Liver (tissue), 9 donors: ENCODE data around the gene TMEM178B. TPM values are rescaled to one million over a fixed set of nuclear protein-coding genes. Genes with fewer than 3 reads are reported as not detected.

ENCODE experiments used
- DNase-seq: peaks from one replicate; pipeline ENCODE4 v3.0.0-alpha.2; 2017; ENCODE audit warnings: low spot score
- H3K27ac ChIP-seq, 2 donors: one replicate each; pipeline ENCODE4 v1.7.0; 2013; ENCODE audit warnings: inconsistent platforms in 2 of 2, low read length in 2 of 2, control low read depth in 1 of 2, low read depth in 1 of 2, mild to moderate bottlenecking in 1 of 2
- H3K27me3 ChIP-seq, 4 donors: one replicate each; pipeline versions ENCODE4 v1.6.1 to v1.7.0; 2013; ENCODE audit warnings: low read length in 3 of 4, inconsistent platforms in 1 of 4, mild to moderate bottlenecking in 1 of 4, moderate library complexity in 1 of 4; ENCODE audit not compliant: control insufficient read depth in 4 of 4, insufficient read depth in 4 of 4
- H3K36me3 ChIP-seq, 4 donors: one replicate each; pipeline versions ENCODE4 v1.6.1 to v1.7.0; 2013; ENCODE audit warnings: low read length in 3 of 4, mild to moderate bottlenecking in 3 of 4, low read depth in 1 of 4, moderate library complexity in 1 of 4; ENCODE audit not compliant: control insufficient read depth in 4 of 4, insufficient read depth in 3 of 4
- H3K4me1 ChIP-seq, 4 donors: one replicate each; pipeline versions ENCODE4 v1.6.1 to v1.7.0; 2013; ENCODE audit warnings: low read length in 3 of 4, mild to moderate bottlenecking in 3 of 4, moderate library complexity in 1 of 4; ENCODE audit not compliant: control insufficient read depth in 4 of 4, insufficient read depth in 4 of 4
- H3K4me3 ChIP-seq, 3 donors: one replicate each; pipeline versions ENCODE4 v1.6.1 to v1.7.0; 2013; ENCODE audit warnings: low read length in 3 of 3, control low read depth in 1 of 3, low read depth in 1 of 3, mild to moderate bottlenecking in 1 of 3
- H3K9ac ChIP-seq, 2 donors: one replicate each; pipeline ENCODE4 v1.7.0; 2013; ENCODE audit warnings: low read length in 2 of 2, mild to moderate bottlenecking in 2 of 2, moderate library complexity in 2 of 2, control low read depth in 1 of 2, low read depth in 1 of 2
- H3K9me3 ChIP-seq, 4 donors: one replicate each; pipeline versions ENCODE4 v1.6.1 to v1.7.0; 2013; ENCODE audit warnings: low read length in 3 of 4; ENCODE audit not compliant: control insufficient read depth in 4 of 4
- ATF3 ChIP-seq: IDR thresholded peaks from 2 replicates; pipeline ENCODE4 v1.6.1; 2016; ENCODE audit warnings: antibody characterized with exemption
- CTCF ChIP-seq: fragments of 150-350 bp; IDR thresholded peaks from 2 replicates; pipeline ENCODE4 v1.5.1; 2017; ENCODE audit warnings: improper control_type of control experiment, low read depth, low read length; ENCODE audit not compliant: missing input control
- EGR1 ChIP-seq, 2 donors: IDR thresholded peaks; 2 replicates each; pipeline ENCODE4 v1.6.1; 2016 to 2018; ENCODE audit warnings: antibody characterized with exemption in 2 of 2, low read depth in 2 of 2
- FOXA1 ChIP-seq: IDR thresholded peaks from 2 replicates; pipeline ENCODE4 v1.6.1; 2016; ENCODE audit warnings: antibody characterized with exemption
- FOXA2 ChIP-seq: IDR thresholded peaks from 2 replicates; pipeline ENCODE4 v1.6.1; 2016; ENCODE audit warnings: antibody characterized with exemption
- GABPA ChIP-seq, 2 donors: IDR thresholded peaks in 1 of 2; conservative IDR thresholded peaks in 1 of 2; 2 replicates each; pipeline ENCODE4 v1.6.1; 2016; ENCODE audit warnings: antibody characterized with exemption in 2 of 2, mild to moderate bottlenecking in 1 of 2, moderate library complexity in 1 of 2
- HNF4A ChIP-seq, 2 donors: conservative IDR thresholded peaks; 2 replicates each; pipeline ENCODE4 v1.6.1; 2016; ENCODE audit warnings: antibody characterized with exemption in 2 of 2, mild to moderate bottlenecking in 2 of 2
- JUND ChIP-seq, 2 donors: IDR thresholded peaks; 2 replicates each; pipeline ENCODE4 v1.6.1; 2016; ENCODE audit warnings: antibody characterized with exemption in 2 of 2
- MAX ChIP-seq: IDR thresholded peaks from 2 replicates; pipeline ENCODE4 v1.6.1; 2016; ENCODE audit warnings: antibody characterized with exemption
- NR2F2 ChIP-seq: IDR thresholded peaks from 2 replicates; pipeline ENCODE4 v1.6.1; 2016; ENCODE audit warnings: antibody characterized with exemption
- RAD21 ChIP-seq, 2 donors: IDR thresholded peaks; 2 replicates each; pipeline ENCODE4 v1.6.1; 2016; ENCODE audit warnings: antibody characterized with exemption in 2 of 2, mild to moderate bottlenecking in 2 of 2
- RXRA ChIP-seq, 2 donors: IDR thresholded peaks; 2 replicates each; pipeline ENCODE4 v1.6.1; 2017 to 2018; ENCODE audit warnings: antibody characterized with exemption in 2 of 2, mild to moderate bottlenecking in 1 of 2
- SP1 ChIP-seq: IDR thresholded peaks from 2 replicates; pipeline ENCODE4 v1.6.1; 2018; ENCODE audit warnings: antibody characterized with exemption, mild to moderate bottlenecking
- TAF1 ChIP-seq: conservative IDR thresholded peaks from 2 replicates; pipeline ENCODE4 v1.6.1; 2016; ENCODE audit warnings: antibody characterized with exemption, mild to moderate bottlenecking
- ZBTB33 ChIP-seq: IDR thresholded peaks from 2 replicates; pipeline ENCODE4 v1.6.1; 2016; ENCODE audit warnings: antibody characterized with exemption
- WGBS: extraction: QIAGEN DNeasy Blood & Tissue Kit; methylation state at CpG from one replicate; pipeline ENCODE4 v1.1.7; 2013; 5-methylcytosine and 5-hydroxymethylcytosine counted together
- polyA plus RNA-seq, 2 donors: library from polyadenylated mRNA; stranded (reverse) in 1 of 2; unstranded in 1 of 2; fragments of 200-250 nt in 1 of 2; fragments of >200 nt in 1 of 2; fragmentation: Nextera tagmentation in 1 of 2; extraction: Ambion mirVana in 1 of 2; gene quantifications; one replicate each; pipeline versions ENCODE4 v1.2.1 to v1.2.3, GENCODE V29; 2013 to 2015
- total RNA-seq, 2 donors: library from RNA; depleted of rRNA; stranded (reverse); fragments of >200 nt; gene quantifications; one replicate each; pipeline ENCODE4 v1.2.3, GENCODE V29; 2014
- donor health status: healthy.
- donor health status: healthy.
- donor health status: healthy.
- donor health status: healthy.
- donor health status: healthy.

Gene TMEM178B
- total and polyA plus RNA-seq, 4 donors: under 0.01 to 0.02 (median under 0.01) TPM; not detected in 1

GRCh38 chr7:141409219-141409618, 335.4 kb downstream of the TMEM178B start:
- 68% methylated on average over 1 of the region's 1 CpG for WGBS
- Histone ChIP-seq H3K36me3 (no peaks in the 10 kb centered on the region), H3K9me3 (no peaks in the 10 kb centered on the region), H3K27me3 (no peaks in the 10 kb centered on the region), H3K4me1 (no peaks in the 10 kb centered on the region), H3K4me3 (no peak overlapping the region), H3K9ac (no peak overlapping the region), H3K27ac (no peak overlapping the region)
- TF ChIP-seq TAF1: no peak
- no peak for DNase-seq

GRCh38 chr7:141409801-141410329, 336.0 kb downstream of the TMEM178B start:
- H3K9me3 ChIP-seq: no peaks in the 10 kb centered on the region
- no peak overlapping the region for H3K9ac ChIP-seq
- no peaks in the 10 kb centered on the region for H3K36me3 ChIP-seq
- no peak overlapping the region for H3K4me3 ChIP-seq
- 40% methylated on average over 10 of the region's 10 CpGs for WGBS
- H3K4me1 ChIP-seq: no peaks in the 10 kb centered on the region
- TF ChIP-seq RXRA (IDR thresholded peaks at IDR 0.05) (no peak), ZBTB33 (no peak), GABPA (IDR thresholded peaks at IDR 0.05 in 1 of 2, conservative IDR thresholded peaks at IDR 0.05 in 1 of 2) (no peak), NR2F2 (no peak), TAF1 (no peak), FOXA1 (no peak), EGR1 (IDR thresholded peaks at IDR 0.05; ENCODE audit: low read depth in 2 of 2) (no peak), CTCF (no peak), JUND (IDR thresholded peaks at IDR 0.05) (no peak), RAD21 (IDR thresholded peaks at IDR 0.05) (no peak), SP1 (no peak), HNF4A (conservative IDR thresholded peaks at IDR 0.05) (no peak), FOXA2 (no peak), MAX (no peak), ATF3 (no peak)
- no peaks in the 10 kb centered on the region for H3K27me3 ChIP-seq
- no peak for DNase-seq
- H3K27ac ChIP-seq: no peak overlapping the region
